Measurements from ENCODE around the gene ATP11B.

GRCh38 chr3:182810574-182811268 is 17.4 kb downstream of the ATP11B start:
- no peak for TF ChIP-seq EZH2 (IDR thresholded peaks at IDR 0.05; ENCODE audit: insufficient read depth, low read length)
- TF ChIP-seq CTCF (IDR thresholded peaks at IDR 0.05; ENCODE audit: insufficient read depth, low read depth, low read length), result no peak
